NT2/D1 (cell line): ENCODE data around the gene ARHGEF26.

Experiments used
- YY1 ChIP-seq: IDR thresholded peaks from 2 replicates; pipeline ENCODE4 v1.6.1; 2011; ENCODE audit not compliant: insufficient read length, insufficient read depth
- ZNF274 ChIP-seq: IDR thresholded peaks from 2 replicates; pipeline ENCODE4 v1.6.1; 2011; ENCODE audit warnings: mild to moderate bottlenecking, low read depth, low read length

DNA sequence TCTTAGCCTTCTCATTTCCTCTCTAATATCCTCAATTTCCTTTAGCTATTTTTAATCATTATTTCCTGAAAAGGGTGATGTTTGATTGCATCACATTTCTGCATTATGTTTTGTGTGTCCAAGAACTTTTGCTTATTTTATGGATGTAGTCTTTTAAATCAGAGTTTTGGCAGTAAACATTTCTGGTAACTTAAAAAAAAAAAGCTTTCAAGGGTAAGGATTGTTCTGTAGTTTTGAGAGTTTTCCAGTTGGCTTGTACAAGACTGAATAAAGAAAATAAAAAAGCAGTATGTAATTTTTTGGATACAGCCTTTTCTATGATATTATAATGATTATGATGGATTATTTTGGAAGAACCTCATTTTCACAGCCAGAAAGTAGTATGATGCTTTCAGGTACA, 103.7 kb downstream of the ARHGEF26 start:
- TF ChIP-seq YY1 (no peak), ZNF274 (no peak)
